Measurements from ENCODE around the gene RUSC1. TPM values are rescaled to one million over a fixed set of nuclear protein-coding genes. Genes with fewer than 3 reads are reported as not detected.

Gene RUSC1
- total and polyA plus RNA-seq, 2 of the 8 experiments (the other 6 are each of a cell fraction or from before 2014, with no cell fraction given) = 54.6 to 90.4 TPM

- TF ChIP-seq EP300 (IDR thresholded peaks at IDR 0.05; ENCODE audit: borderline replicate concordance in 1 of 2, low read depth in 2 of 2, low read length in 2 of 2) (no peak), SP4 (IDR thresholded peaks at IDR 0.05; ENCODE audit: low read length) (no peak), ASH2L (IDR thresholded peaks at IDR 0.05; ENCODE audit: low read length) (no peak), CHD2 (IDR thresholded peaks at IDR 0.05; ENCODE audit: low read length) (no peak)
Observed at GRCh38 chr1:155285063-155285462, 35.6 kb upstream of the RUSC1 start (continued).
